MV-4-11 (cell line): ENCODE measurements around the gene HKDC1.
"Not testable (repeated sequence)": the region's sequence is repeated elsewhere in the genome, so short reads cannot be mapped to it uniquely, and the experiment has no call there.

Experiments used
- DNase-seq: peaks from one replicate; lab custom pipeline; 2025; lab: John Stamatoyannopoulos, UW

HKDC1 gene

GRCh38 chr10:69241575-69241974 is 21.4 kb downstream of the HKDC1 start:
- no peak for DNase-seq

- DNase-seq, result no peak
Measured at GRCh38 chr10:69242040-69242851, 22.1 kb downstream of the HKDC1 start.

- no peak for DNase-seq
Measured at GRCh38 chr10:69242852-69243212, 22.7 kb downstream of the HKDC1 start.

- no peak for DNase-seq
Measured at GRCh38 chr10:69243817-69244216, 23.7 kb downstream of the HKDC1 start.

GRCh38 chr10:69246036-69246435 is 25.9 kb downstream of the HKDC1 start:
- DNase-seq, result no peak

GRCh38 chr10:69246581-69247312 is 26.6 kb downstream of the HKDC1 start:
- no peak for DNase-seq

GRCh38 chr10:69247313-69247710 is 27.2 kb downstream of the HKDC1 start:
- DNase-seq, result no peak

GRCh38 chr10:69248117-69248730 is 28.1 kb downstream of the HKDC1 start:
- DNase-seq, result no peak

GRCh38 chr10:69250041-69250440 is 29.9 kb downstream of the HKDC1 start:
- no peak for DNase-seq

- not testable (repeated sequence) for DNase-seq
Measured at GRCh38 chr10:69251417-69251816, 31.3 kb downstream of the HKDC1 start.

GRCh38 chr10:69253171-69253570 is 33.0 kb downstream of the HKDC1 start:
- DNase-seq, result no peak

- DNase-seq, result no peak
Measured at GRCh38 chr10:69254877-69255276, 34.7 kb downstream of the HKDC1 start.

GRCh38 chr10:69259547-69260243 is 39.6 kb downstream of the HKDC1 start:
- DNase-seq, result no peak

GRCh38 chr10:69261184-69261583 is 41.1 kb downstream of the HKDC1 start:
- no peak for DNase-seq

- no peak for DNase-seq
Measured at GRCh38 chr10:69262292-69262751, 42.2 kb downstream of the HKDC1 start.

- DNase-seq, result no peak
Measured at GRCh38 chr10:69265521-69265920, 45.4 kb downstream of the HKDC1 start.

- DNase-seq, result no peak
Measured at GRCh38 chr10:69268761-69269416, 48.8 kb downstream of the HKDC1 start.

- no peak for DNase-seq
Measured at GRCh38 chr10:69269761-69270160, 49.6 kb downstream of the HKDC1 start.

- DNase-seq, result no peak
Measured at GRCh38 chr10:69270990-69271389, 50.9 kb downstream of the HKDC1 start.

- no peak for DNase-seq
Measured at GRCh38 chr10:69272624-69273023, 52.5 kb downstream of the HKDC1 start.

- no peak for DNase-seq
Measured at GRCh38 chr10:69275444-69275843, 55.3 kb downstream of the HKDC1 start.

GRCh38 chr10:69276503-69276902 is 56.4 kb downstream of the HKDC1 start:
- DNase-seq, result no peak
